ENCODE data around the gene SLC39A11.
"Not testable (repeated sequence)": the region's sequence is repeated elsewhere in the genome, so short reads cannot be mapped to it uniquely, and the experiment has no call there.

SLC39A11 gene

DNA sequence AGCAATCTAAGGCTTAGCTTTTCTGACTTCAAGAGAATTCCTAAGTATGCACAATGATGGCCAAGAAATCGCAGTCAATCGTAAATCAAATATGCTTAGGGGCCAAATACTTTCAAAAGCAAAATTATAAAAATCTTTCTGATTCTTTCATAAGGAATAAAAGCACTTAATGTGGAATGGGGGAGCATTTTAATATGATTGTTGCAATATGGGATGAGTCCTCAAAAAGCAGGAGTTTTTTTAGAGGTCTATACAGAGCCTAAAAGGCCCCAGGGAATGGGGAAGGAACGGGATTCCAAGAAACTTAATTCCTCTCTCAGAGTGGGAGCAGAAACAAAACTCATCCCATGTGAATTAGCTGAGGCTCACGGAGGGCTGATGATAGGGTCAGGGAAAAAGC lies 14.7 kb upstream of the SLC39A11 start:
- no peak for DNase-seq (ENCODE audit: low read depth)

GRCh38 chr17:73105431-73105830 lies 12.9 kb upstream of the SLC39A11 start:
- DNase-seq (ENCODE audit: low read depth) = no peak

GRCh38 chr17:73104450-73104849 lies 12.0 kb upstream of the SLC39A11 start:
- DNase-seq (ENCODE audit: low read depth) = no peak

DNA sequence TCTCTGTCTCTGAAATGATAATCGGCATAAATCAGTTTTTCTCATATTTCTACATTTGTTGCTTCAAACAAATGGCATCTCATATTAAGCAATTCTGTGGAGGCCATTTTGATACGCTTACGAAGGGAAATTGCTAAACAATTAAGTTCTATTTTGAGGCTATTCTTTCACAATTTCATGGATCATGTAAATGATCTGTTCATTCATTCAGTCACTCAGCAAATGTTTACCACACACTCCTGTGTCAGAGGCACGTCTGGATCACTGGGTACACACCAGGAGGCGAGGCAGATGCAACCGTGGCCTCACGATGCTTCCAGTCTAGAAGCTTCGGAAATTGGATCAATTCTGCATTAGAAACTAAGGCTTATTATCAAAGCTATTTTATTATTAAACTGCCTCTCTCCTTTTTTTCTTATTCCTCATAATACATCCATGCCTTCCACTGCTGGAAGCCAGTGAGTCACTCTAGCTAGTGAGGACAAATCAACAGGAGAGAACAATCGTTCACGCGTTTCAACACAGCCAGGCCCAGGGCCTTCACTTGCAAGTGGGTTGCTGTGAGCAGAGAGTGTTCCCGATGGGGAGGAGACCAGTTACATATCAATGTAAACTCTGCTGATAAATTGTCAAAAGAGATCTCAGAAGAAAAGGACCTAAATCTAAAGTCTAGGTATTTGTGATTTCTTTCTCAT lies 11.3 kb upstream of the SLC39A11 start:
- no peak for DNase-seq (ENCODE audit: low read depth)

GRCh38 chr17:73101031-73101430 lies 8.5 kb upstream of the SLC39A11 start:
- DNase-seq (ENCODE audit: low read depth) = no peak

DNA sequence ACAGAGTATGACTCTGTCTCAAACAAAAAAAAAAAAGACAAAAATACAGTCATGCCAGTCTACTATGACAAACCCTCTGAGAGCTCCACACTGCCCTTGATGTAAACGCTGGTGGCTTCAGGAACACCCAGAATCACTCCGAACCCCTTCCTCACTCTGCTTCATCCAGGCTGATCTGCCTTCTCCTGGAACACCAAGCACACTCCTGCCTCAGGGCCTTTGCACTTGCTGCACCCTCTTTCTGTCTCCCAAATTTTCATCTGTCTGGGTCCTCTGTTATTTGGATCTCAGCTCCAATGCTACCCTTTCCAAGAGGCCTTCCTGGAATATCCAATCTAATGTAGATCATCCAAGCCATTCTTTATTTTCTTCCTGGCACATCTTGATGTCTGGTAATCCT lies 7.9 kb upstream of the SLC39A11 start:
- DNase-seq (ENCODE audit: low read depth) = no peak

DNA sequence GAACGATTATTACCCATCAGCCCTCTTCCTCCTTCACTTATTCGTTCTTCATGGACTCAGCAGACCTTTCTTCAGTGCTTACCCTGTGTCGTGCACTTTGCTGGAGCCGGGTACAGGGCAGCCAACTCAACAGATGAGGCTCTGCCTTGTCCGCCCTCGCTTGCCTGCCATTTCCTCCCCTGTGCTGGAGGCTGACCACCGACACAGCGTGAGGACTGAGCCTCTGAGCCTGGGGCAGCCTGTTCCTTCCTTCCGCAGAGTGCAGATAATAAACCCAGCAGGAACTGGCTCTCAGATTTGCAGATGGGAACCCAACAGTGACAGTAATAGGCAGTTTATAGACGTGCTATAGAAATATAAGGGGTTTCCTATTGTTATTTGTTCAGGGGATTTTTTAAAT lies 7.0 kb upstream of the SLC39A11 start:
- DNase-seq (ENCODE audit: low read depth) = no peak

- no peak for DNase-seq (ENCODE audit: low read depth)
Measured at GRCh38 chr17:73098919-73099318, 6.4 kb upstream of the SLC39A11 start.

- DNase-seq (ENCODE audit: low read depth) = not testable (repeated sequence)
Measured at GRCh38 chr17:73097973-73098765, 5.7 kb upstream of the SLC39A11 start.

GRCh38 chr17:73096866-73097265 lies 4.4 kb upstream of the SLC39A11 start:
- no peak for DNase-seq (ENCODE audit: low read depth)

GRCh38 chr17:73096211-73096610 lies 3.7 kb upstream of the SLC39A11 start:
- no peak for DNase-seq (ENCODE audit: low read depth)

- no peak for DNase-seq (ENCODE audit: low read depth)
Measured at GRCh38 chr17:73093286-73093685, 798 bp upstream of the SLC39A11 start.

DNA sequence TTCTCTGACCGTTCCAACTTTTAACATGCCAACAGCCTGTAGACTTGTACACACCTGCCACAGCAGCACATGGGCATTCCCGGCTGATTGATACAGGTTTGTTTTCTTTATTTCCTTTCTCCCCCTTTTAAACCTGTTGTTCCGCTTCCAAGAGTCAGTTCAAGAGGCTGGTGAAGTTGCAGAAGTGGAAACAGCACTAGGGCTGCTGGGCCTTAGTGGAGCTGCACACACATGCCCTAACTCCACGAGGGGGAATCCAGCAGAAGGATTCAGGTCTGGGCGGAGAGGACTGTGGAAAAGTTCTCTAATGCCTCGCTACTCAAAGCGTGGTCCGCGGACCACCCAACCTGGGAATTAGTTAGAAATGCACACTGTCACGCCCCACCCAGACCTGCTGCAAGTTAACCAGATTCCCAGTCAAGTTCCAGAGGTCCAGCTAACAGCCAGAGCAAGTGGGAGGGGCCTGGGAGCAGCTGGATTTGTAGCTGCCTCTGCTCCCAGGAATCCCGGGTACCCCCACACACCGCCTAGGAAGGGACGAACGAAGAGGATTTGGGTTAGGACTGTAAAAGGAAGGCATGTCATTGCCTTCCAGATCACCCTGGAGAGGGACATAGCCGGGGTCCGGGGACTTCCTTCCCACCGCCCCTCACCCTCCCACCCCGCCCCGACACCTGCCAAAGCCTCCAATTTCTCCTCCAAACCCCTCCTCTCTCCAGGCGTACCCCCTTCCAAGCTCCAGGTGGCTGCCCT lies 542 bp downstream of the SLC39A11 start:
- no peak for DNase-seq (ENCODE audit: low read depth)

DNA sequence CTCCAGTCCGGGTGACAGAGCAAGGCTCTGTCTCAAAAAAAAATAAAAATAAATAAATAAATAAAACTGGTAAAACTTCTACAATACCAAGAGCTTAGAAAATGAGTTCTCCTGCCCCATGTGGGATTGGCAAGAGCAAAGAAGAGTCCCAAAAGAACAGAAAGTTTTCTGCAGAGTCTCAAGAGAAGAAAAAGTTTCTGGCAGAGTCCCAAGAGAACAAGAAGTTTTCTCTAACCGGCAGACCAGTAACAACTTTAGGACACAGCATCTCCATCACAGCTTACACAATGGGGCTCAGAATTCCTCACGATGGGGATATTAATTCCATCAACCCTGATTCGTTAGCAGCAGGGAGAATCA lies 1.1 kb downstream of the SLC39A11 start:
- DNase-seq (ENCODE audit: low read depth) = no peak

- no peak for DNase-seq (ENCODE audit: low read depth)
Measured at GRCh38 chr17:73090396-73091202, 1.9 kb downstream of the SLC39A11 start.

DNA sequence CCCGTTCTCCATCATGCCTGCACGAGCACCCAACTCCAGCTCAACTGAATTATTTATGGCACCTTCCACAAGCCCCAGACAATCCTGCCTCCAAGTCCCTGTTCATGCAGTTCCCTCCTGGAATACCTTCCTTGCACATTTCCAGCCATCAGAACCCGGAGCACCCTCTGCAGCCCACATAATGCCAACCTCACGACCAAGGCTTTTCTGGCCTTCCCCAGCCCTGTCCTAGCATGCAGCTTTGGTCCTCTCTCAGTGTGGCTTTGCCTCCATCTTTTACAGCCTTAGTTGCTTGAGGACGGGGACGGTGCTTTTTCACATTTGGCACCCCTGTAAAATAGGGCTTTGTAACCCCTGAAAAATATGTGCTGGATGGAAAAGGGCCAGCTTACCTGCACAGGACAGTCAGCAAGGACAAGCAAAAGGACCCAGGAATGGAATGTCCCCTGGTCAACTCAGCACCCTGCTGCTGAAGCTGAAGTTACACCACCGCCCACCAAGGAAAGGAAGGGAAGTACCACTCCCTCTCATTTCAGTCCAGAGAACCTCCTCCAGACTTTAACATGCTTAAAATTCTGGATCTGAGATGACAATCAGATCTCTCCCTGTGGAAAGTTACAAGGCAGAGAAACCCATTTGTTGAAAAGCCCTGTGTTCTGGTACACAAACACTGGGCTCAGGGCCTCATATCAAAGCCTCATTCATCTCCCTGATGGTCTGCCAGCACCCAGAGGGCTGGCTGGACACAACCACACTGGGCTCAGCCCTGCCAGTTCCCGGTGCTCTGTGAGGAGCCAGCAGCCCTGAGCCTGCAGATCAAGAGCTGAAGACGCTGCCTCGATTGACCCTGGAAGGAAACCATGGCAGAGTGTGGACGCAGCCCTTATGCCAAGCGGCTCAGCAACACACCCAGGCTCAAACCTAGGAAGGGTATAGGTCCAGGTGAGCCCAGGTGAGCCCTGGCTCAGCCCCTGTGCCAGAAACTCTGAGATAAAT lies 2.9 kb downstream of the SLC39A11 start:
- DNase-seq (ENCODE audit: low read depth) = no peak

- no peak for DNase-seq (ENCODE audit: low read depth)
Measured at GRCh38 chr17:73088561-73088960, 3.9 kb downstream of the SLC39A11 start.

DNA sequence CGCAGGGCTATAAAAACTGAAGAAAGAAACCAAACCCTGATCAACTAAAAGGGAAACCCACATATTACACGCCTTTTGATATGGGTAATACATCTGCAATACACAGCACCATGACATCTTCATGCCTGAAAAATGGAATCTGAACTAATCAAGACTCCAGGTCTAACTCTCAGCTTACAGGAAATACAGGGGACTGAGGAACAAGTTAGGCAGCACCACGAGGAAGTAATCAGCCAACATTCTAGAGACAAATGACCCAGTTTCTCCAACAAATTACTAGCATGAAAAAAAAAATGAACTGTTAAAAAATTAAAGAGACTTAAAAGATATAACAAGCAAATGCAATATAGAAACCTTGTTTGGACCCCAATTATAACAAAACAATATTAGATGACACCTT lies 9.1 kb downstream of the SLC39A11 start:
- no peak for DNase-seq (ENCODE audit: low read depth)

- no peak for DNase-seq (ENCODE audit: low read depth)
Measured at GRCh38 chr17:73074566-73074965, 17.9 kb downstream of the SLC39A11 start.

DNA sequence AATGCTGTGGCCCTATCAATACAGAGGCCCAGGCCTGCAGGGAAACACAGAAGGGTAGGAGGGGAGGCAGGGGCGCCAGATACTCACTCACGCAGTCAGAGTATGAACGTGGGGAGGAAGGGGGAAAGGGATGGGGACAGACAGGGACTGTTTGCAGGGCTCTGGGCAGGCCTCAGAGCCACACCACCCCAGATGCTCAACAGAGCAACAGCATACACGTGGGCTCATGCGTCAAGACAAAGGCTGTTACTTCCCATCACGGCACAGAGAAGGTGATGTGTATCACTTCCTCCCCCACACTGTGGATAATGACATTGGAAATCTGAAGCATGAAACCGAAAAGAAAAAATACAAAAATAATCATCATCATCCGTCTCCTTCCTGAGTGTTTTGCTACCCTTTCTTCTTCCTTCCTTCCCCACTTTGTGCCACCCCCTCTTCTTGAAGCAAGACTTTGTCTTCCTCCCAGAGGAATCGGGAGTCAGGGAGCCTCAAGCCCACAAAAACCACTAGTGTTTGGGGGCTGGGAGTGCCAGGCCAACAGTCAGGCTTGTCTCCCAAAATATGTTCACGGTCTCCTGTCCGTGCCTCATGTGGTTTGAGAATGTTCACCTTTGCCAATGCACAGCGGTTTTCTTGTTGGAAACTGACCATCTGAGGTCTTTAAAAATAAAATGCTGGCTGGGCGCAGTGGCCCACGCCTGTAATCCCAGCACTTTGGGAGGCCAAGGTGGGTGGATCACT lies 20.1 kb downstream of the SLC39A11 start:
- DNase-seq (ENCODE audit: low read depth) = no peak
